ENCODE measurements around the gene PMPCA. TPM values are rescaled to one million over a fixed set of nuclear protein-coding genes. Genes with fewer than 3 reads are reported as not detected.
"Not testable (repeated sequence)": the region's sequence is repeated elsewhere in the genome, so short reads cannot be mapped to it uniquely, and the experiment has no call there.

PMPCA gene
- total and polyA plus RNA-seq, 7 donors: 22.9 to 49.9 (median 27.1) TPM

- TF ChIP-seq CTCF (IDR thresholded peaks at IDR 0.05) (no peak), POLR2A (IDR thresholded peaks at IDR 0.05) (no peak), EP300 (IDR thresholded peaks at IDR 0.05) (no peak), POLR2AphosphoS5 (IDR thresholded peaks at IDR 0.05) (no peak)
- intact Hi-C loops (cut with DNase I): no loop called here
- Histone ChIP-seq H3K27me3 (no peaks in the 10 kb centered on the region), H3K9me3 (no peaks in the 10 kb centered on the region), H3K36me3 (peaks cover 4 to 54% (median 28%) of the 10 kb centered on the region in 4 donors), H3K27ac (no peak overlapping the region), H3K4me3 (no peak overlapping the region), H3K4me1 (peaks cover 0 to 24% (median 18%) of the 10 kb centered on the region in 4 donors)
- DNase-seq: no peak
- 55 to 89% methylated on average over 5 of the region's 5 CpGs for WGBS, 2 donors
These were observed 6.9 kb upstream of the PMPCA start for GRCh38 chr9:136403538-136403914.

- Histone ChIP-seq H3K27ac (no peak overlapping the region), H3K9me3 (no peaks in the 10 kb centered on the region), H3K4me3 (no peak overlapping the region), H3K27me3 (no peaks in the 10 kb centered on the region), H3K4me1 (peaks cover 0 to 24% (median 14%) of the 10 kb centered on the region in 4 donors), H3K36me3 (peaks cover 4 to 54% (median 28%) of the 10 kb centered on the region in 4 donors)
- intact Hi-C loops (cut with DNase I): no loop called here
- 77 to 87% methylated on average over 32 of the region's 32 CpGs for WGBS, 2 donors
- no peak for DNase-seq
- TF ChIP-seq CTCF (IDR thresholded peaks at IDR 0.05) (no peak), POLR2AphosphoS5 (IDR thresholded peaks at IDR 0.05) (no peak), EP300 (IDR thresholded peaks at IDR 0.05) (no peak), POLR2A (IDR thresholded peaks at IDR 0.05) (no peak)
These were observed 6.3 kb upstream of the PMPCA start for GRCh38 chr9:136403915-136404800.

- WGBS, 2 donors: 88 to 91% methylated on average over 14 of the region's 14 CpGs
- Histone ChIP-seq H3K4me3 (no peak overlapping the region), H3K4me1 (peaks cover 0 to 24% (median 16%) of the 10 kb centered on the region in 4 donors), H3K27me3 (no peaks in the 10 kb centered on the region), H3K36me3 (peaks cover 4 to 54% (median 28%) of the 10 kb centered on the region in 4 donors), H3K27ac (no peak overlapping the region), H3K9me3 (no peaks in the 10 kb centered on the region)
- TF ChIP-seq CTCF (IDR thresholded peaks at IDR 0.05) (no peak), EP300 (IDR thresholded peaks at IDR 0.05) (no peak), POLR2A (IDR thresholded peaks at IDR 0.05) (no peak), POLR2AphosphoS5 (IDR thresholded peaks at IDR 0.05) (no peak)
- DNase-seq: no peak
- intact Hi-C loops (cut with DNase I): no loop called here
These were observed 5.7 kb upstream of the PMPCA start for GRCh38 chr9:136404801-136405136.

- DNase-seq: no peak
- WGBS, 2 donors: 88 to 92% methylated on average over 7 of the region's 7 CpGs
- TF ChIP-seq CTCF (IDR thresholded peaks at IDR 0.05): no peak
- no peak for TF ChIP-seq EP300 (IDR thresholded peaks at IDR 0.05)
- no peak for TF ChIP-seq POLR2AphosphoS5 (IDR thresholded peaks at IDR 0.05)
- no peak for TF ChIP-seq POLR2A (IDR thresholded peaks at IDR 0.05)
These were observed 5.0 kb upstream of the PMPCA start for GRCh38 chr9:136405481-136405880.

GRCh38 chr9:136405904-136406303 lies 4.6 kb upstream of the PMPCA start:
- H3K4me3 ChIP-seq; H3K27ac ChIP-seq; H3K27me3 ChIP-seq; DNase-seq; H3K9me3 ChIP-seq; intact Hi-C loops (cut with DNase I): not testable (repeated sequence)
- WGBS, 2 donors: 92 to 93% methylated on average over 10 of the region's 10 CpGs
- peaks cover 4 to 54% (median 28%) of the 10 kb centered on the region in 4 donors for H3K36me3 ChIP-seq
- peaks cover 0 to 21% (median 12%) of the 10 kb centered on the region in 4 donors for H3K4me1 ChIP-seq

More at GRCh38 chr9:136405481-136405880, 5.0 kb upstream of the PMPCA start:
- no peak overlapping the region for H3K4me3 ChIP-seq
- H3K9me3 ChIP-seq: no peaks in the 10 kb centered on the region
- H3K27me3 ChIP-seq: no peaks in the 10 kb centered on the region
- no peak overlapping the region for H3K27ac ChIP-seq
- intact Hi-C loops (cut with DNase I): no loop called here
- peaks cover 0 to 23% (median 16%) of the 10 kb centered on the region in 4 donors for H3K4me1 ChIP-seq
- H3K36me3 ChIP-seq: peaks cover 4 to 54% (median 28%) of the 10 kb centered on the region in 4 donors

GRCh38 chr9:136407061-136407460 lies 3.4 kb upstream of the PMPCA start:
- H3K4me3 ChIP-seq; H3K27ac ChIP-seq; intact Hi-C loops (cut with DNase I); H3K27me3 ChIP-seq; H3K9me3 ChIP-seq; DNase-seq: not testable (repeated sequence)
- WGBS, 2 donors: 94 to 96% methylated on average over 28 of the region's 28 CpGs
- peaks cover 4 to 52% (median 27%) of the 10 kb centered on the region in 4 donors for H3K36me3 ChIP-seq
- peaks cover 0 to 28% (median 23%) of the 10 kb centered on the region in 4 donors for H3K4me1 ChIP-seq
